ENCODE measurements around the gene RALBP1.

The RALBP1 gene

DNA sequence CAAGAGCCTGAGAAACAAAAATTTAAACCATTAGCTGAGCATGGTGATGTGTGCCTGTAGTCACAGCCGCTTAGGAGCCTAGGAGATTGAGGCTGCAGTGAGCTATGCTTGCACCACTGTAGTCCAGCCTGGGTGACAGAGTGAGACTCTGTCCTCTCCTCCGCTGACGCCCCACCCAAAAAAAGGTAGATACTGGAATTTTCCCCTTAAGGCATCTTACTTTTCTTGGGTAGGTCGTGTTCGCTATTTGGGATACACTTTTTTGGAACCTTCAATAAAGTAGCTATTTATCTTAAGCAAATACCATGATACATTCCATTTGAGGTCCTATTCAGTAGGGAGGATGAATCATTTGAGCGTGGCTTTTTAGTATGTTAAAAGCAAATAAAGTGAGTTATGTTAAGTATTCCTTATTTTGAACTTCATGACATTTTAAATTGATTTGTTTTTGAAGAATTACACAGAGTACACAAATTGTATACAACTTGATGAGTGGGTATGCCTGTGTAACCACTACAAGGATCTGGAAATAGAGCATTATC lies 38.7 kb downstream of the RALBP1 start:
- no peak for DNase-seq

DNA sequence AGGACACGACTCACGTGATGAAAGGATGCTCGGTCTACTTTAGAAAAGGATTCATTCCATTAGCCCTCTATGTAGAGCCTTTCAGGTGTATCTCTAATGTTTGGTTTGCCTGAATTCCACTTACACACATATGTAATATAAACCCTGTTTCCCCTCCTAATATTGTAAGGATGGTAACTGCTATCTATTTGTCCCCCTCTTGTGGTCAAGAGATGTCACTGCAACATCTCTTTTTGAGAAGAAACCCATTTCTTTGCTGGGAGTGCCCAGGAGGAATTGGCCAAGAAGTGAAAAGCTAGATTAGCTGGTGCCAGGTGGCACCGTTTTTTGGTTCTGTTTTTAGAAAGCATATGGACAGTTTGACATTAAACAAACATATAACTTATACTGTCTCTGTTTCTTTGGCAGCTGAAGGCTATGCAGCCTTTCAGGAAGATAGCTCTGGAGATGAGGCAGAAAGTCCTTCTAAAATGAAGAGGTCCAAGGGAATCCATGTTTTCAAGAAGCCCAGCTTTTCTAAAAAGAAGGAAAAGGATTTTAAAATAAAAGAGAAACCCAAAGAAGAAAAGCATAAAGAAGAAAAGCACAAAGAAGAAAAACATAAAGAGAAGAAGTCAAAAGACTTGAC lies 41.2 kb downstream of the RALBP1 start:
- peak in 1 of 2 donors; percentile 31 for DNase-seq

DNA sequence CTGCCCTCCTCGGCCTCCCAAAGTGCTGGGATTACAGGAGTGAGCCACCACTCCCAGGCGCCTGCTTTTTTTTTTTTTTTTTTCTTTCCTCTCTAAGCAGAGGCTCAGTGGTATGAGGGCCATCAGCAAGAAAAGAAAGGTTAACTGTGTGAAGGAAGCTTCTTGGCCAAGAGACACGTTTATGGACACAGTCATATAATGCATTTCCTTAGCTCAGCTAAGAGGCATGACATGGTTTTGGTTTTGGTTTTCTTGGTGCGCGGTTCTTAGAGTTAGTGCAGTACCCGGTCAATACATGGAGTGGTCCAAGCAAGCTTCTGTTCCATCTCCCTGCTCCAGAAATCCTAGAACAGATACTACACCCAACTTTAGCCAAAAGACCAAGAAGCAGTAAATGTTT lies 42.6 kb downstream of the RALBP1 start:
- no peak for DNase-seq

DNA sequence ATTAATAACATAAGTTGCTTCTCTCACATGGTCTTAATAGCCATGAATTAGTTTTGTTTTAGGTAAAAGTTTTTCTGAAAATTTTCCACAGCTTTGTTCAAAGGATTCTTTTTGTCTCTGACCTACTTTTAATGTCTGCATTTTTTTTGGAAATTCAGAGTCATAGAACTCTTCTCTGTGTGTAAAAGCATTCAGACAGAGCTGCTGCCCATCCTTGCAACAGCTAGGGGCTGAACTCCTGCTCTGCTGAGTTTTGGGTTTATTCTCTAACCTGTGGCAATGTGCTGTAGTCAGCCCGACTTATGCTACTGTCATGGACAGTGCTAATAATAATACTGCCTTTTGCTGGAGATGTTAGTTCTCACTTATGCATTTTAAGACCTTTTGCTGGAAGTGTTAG lies 44.1 kb downstream of the RALBP1 start:
- DNase-seq: no peak

DNA sequence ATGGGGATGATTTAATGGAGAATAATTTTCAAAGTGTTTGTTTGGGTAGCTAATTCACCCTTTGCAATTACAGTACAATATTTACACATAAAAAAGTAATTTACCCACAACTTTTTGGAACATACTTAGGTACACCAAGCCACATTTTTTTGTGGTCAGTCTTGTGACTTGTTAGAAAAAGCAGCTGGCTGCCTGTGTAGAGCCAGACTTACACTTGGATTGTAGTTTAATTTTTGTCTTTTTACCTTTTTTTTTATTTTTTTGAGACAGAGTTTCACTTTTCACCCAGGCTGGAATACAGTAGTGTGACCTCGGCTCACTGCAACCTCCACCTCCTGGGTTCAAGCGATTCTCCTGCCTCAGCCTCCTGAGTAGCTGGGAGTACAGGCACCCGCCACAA lies 45.4 kb downstream of the RALBP1 start:
- DNase-seq: no peak

DNA sequence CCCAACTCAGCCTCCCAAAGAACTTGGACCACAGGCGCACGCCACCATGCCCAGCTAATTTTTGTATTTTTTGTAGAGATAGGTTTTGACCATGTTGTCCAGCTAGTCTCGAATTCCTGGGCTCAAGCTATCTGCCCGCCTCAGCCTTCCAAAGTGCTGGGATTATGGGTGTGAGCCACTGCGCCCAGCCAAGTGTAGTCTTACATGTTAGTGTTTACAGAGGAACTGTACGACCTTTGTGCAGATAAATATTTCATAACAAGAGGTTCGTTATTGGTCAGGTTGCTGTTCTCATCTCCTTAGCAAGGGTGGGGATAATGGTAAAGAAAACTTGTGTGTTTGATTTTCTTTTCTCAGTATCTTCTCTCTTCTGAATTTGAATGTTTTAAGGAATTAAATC lies 46.5 kb downstream of the RALBP1 start:
- DNase-seq: no peak

DNA sequence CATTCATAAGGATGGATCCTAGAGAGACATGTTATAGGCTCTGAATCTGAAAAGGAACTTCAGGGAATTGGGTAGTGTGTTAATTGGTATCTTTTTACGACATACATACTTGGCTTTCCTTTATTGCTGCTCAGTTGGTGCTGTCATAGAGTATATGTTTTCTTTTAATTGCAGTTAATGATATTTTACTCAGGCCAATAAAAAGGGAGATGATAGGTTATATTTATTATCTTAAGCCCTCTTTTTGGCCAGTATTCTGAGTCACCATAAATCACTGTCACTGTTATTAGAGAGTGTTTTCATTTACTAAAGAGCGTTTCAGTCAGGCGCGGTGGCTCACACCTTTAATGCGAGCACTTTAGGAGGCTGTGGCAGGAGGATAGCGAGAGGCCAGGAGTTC lies 47.6 kb downstream of the RALBP1 start:
- no peak for DNase-seq

DNA sequence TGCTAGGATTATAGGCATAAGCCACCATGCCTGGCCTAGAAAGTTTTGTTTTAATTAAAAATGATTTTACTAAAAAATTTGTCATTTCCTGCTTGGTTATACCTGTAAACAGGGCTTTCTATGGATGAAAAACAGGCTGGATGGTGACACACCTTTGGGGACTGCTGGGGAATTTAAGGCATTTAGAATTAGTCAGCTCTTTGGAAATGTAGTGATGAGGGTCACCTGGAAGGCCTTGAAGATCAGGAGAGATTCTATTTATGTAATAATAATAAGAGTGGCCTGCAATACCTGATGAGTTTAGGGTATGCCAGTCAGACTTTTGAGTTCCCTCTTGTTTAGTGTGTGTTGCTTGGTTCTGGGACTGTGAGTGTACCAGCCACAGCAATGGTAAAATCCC lies 51.1 kb downstream of the RALBP1 start:
- no peak for DNase-seq

DNA sequence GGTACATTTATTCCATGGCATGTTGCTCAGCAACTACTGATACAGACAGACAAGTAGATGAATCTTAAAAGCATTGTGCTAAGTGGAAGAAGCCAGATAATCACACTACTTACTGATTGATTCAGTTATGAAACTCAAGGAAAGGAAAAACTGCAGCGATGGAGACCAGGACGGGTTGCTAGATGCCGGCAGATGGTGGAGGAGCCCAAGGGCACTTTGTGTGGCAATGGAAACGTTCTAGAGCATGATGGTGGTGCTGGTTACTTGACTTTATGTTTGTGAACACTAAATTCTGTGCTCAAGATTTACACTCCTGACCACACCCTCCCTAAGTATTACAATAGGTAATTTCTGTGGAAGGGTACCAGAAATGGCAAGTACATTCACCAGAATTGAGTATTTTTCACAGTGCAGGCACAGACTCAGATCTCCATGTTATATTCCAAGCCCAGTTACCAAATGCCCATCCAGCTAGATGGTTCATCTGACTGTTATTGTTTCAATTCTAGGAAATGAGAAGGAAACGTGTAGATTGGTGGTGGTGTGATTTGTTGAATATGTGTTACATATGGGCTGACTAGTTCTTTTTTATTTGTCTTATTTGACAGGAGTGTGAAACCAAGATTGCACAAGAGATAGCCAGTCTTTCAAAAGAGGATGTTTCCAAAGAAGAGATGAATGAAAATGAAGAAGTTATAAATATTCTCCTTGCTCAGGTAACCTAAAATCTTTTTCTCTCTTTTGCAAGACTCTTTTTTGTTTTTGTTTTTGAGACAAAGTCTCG lies 55.1 kb downstream of the RALBP1 start:
- DNase-seq: no peak

DNA sequence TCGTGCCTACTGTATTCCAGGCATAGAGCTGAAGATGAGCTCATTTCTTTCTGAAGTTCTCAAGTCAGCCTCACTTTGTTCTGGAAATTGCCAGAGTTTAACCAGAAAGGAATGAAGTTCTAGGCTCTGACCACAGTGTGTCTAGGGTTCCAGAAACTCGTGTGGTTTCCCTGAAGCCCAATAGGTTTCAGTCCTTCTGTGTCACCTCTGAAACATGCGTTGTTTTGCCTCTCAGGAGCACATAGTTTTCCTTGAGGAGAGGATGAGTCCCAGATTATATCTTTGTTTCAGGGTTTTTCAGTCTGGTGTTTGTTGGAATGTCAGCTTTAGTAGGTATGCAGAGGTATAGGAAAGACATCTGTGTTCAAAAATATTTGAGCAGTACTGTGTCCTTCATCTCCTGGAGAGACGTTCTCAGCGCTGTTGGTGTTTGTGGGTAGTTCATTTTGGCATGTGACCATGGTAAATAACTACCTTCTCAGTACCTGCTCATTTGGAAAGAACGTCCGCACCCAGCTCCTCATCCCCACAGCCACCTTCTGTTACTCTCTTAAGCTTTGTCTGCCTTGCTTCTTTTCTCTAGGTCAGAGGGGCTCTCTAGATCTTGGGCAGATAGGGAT lies 56.6 kb downstream of the RALBP1 start:
- DNase-seq: no peak

DNA sequence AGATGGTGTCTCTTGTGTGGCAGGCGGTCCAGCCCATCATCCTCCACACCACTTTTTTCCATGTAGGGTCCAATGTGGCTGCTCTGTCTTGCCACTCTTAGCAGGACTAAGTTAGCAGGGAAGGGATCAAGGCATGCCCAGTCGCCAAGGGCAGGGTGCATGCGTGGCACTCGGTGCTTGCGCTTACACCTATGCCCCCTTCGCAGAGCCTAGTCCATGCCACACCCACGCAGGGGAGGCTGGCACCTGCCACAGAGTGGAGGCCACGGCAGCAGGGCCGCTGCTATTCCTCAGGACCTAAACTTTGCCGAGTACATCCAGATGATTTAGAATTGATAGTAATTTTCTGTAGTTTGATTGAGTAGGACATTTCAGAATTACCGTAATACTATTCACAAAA lies 59.5 kb downstream of the RALBP1 start:
- no peak for DNase-seq

DNA sequence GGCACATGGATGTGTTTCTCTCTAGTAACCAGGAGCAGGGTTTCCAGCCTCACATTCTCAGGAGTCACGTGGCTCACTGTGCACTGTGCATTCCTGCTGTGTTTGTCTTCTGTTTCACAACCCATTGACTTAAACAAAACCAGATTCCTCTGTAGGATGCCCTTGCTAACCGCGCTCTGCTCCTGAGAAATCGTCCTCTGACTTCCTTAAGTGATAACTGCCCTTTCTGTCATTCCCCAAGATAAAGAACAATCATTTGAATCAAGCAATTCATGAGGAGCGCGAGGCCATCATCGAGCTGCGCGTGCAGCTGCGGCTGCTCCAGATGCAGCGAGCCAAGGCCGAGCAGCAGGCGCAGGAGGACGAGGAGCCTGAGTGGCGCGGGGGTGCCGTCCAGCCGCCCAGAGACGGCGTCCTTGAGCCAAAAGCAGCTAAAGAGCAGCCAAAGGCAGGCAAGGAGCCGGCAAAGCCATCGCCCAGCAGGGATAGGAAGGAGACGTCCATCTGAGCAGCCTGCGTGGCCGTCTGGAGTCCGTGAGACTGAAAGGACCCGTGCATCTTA lies 60.2 kb downstream of the RALBP1 start:
- DNase-seq: peak; percentile 66 to 70

DNA sequence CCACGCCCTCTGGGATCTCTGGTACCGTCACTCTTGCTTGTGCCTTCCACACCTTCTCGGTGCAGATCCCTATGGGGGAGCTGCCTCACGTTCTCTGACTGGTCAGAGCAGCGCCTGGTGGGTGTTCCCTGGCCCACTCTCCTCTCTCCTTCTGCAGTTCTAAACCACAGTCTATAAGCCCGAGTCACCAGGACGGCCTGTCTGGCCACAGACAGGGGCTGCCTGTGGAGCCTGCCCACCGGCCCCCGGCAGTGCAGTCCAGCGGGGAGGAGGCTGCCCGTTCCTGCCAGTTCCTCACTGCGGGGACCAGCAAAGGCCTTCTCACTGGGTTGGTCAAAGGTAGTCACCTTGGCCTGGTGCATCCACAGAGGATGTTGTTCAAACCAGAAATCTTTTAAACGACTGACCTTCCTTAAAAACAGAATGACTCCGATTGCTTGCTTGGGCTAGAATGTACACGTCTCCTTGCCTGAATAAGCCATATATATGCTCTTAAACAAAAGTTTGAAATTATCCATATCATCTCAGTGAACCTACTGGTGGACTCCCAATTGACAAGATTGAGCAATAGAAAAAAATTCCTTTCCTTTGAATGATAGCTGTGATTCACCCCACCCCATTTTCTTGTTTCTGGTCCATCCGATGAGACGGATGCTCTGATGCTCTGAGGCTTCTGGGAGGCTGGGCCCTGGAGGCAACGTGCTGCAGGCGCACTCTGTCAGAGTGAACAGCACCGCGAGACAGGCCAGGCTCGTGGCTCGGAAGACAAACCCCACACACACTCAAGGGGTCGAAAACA lies 61.2 kb downstream of the RALBP1 start:
- no peak for DNase-seq

DNA sequence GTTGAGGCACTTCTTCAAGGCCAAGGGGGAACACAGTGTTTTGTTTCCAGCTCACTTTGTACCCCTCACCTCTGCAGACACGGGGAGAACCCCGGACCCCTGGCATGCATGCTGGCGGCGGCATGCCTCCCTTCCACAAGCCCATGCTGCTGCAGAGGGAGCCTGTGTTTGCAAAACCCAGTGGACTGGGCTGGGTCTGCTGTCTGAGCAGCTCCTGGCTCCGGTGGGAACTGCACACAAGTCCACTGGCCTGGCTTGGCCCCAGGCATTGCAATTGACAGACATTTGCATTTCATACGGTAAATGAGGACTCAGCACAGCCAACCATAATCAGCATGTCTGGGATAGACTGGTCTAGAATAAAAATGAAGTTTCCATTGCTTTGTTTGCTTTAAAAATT lies 62.4 kb downstream of the RALBP1 start:
- DNase-seq: no peak

DNA sequence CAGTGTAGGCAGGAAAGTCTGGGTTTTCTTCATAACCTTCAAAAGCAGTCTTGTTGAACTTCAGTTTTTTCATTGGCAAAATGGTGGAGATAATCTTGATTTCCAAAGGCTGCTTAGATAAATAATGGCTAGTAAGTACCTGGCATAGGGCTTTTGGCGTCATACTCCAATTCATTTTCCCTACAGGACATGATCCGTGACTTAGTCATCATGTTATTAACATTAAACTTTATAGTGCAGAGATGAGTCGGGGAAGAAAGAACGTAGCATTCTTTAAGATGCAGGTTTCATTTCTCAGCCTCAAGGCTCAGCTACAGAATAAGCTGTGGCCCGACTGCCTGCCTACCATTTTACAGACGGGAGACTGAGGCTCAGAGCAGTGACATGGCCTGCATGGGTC lies 64.0 kb downstream of the RALBP1 start:
- no peak for DNase-seq

DNA sequence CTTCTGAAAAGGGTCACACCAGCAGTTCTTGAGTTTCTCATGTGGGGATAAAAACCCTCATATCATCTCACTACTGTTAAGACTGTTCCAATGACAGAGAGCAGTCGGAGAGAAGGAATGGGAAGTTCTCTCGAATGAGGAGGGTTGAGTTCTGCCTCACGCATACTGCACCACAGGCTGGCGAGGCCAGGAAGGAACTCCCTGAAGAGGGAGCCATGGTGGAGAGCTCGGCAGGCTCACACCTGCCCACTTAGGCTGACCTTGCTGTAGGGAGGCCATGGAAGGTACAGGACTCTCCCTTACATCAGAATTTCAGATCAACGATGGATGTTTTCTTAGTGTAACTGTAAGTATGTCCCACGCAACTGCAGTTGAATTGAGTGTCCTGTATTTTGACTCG lies 64.6 kb downstream of the RALBP1 start:
- DNase-seq: no peak

DNA sequence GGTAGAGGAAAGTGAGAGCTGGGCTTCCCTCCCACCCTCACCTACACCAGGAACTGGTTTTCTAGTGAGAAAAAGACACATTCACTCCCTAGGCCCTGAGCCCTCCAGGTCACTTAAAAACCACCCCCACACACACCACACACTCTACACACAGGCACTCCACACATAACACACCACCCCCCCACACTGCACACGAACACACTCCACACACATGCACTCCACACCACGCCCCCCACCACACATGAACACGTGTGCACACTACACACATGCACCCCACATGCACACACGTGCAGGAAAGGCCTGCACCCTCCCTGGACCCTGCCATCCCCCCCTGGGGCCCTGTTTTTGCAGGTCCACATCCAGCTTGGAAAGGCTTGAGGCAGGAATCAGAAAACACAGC lies 67.6 kb downstream of the RALBP1 start:
- DNase-seq: no peak

DNA sequence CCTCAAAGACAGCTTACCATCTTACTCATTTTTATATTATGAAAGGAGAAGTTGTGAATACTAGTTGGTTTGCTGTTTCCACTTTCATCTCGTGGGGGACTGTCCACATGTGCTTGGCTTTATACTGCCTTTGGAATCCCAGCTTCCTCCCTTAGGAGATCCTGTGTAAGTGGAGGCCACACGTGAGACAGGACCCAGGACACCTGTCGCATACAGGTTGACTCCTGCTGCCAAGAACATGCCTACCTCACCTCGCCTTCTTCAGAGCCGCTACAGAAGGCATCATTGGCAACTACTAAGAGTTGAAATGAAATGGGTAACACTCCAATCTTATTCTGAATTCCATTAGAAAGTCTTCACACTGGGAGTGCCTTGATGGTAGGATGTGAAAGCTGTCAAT lies 69.7 kb downstream of the RALBP1 start:
- DNase-seq: no peak

DNA sequence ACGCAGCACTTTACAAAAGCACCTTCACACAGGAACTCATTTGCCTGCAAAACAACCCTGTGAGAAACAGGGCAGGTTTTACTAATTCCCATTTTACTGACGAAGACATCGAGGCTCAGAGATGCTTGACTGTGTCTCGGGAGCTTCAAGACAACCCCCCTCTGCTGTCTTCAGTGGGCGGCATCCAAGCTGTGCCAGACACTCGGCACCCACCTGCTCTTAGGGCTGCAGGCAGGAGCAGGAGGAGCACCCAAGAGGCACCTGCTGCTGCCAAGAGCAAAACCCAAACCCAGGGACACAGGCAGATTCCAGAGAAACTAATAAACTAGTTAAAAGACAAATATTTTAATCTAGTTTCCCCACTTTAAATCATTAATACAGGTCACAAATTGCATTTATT lies 71.2 kb downstream of the RALBP1 start:
- no peak for DNase-seq

DNA sequence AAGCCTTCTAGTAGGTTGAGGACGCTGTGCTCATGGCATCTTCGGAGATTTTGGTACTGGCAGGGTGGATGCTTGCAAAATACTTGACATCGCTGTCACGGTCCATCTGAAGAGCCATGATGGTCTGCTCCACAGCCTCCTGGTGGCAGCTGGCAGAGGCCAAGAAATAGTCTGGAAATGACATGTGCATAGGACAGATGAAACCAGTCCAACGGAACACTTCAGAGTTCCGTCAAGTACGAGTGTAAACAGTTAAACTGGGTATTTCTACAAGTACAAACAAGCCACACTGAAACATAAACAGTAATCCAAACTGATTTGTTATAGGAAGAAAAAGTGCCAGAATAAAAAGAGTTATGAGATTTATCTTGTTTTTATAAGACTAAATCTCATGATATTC lies 72.5 kb downstream of the RALBP1 start:
- DNase-seq: no peak

DNA sequence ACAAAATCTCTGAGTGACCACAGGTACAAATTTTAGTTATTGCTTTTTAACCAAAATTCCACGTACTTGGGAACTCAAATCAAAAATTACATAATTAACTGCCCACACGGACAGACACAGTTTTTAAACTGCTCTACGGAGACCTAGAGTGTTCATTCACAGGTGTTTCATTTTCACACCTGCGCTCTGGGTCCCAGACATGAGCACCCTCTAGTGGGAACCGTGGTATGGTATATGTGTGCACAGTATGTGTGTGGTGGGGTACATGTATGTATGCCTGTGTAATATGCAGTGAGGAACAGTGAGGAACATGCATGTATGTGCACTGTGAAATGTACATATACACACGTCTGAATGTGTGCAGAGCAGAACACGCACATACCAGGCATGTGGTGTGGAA lies 74.1 kb downstream of the RALBP1 start:
- no peak for DNase-seq

DNA sequence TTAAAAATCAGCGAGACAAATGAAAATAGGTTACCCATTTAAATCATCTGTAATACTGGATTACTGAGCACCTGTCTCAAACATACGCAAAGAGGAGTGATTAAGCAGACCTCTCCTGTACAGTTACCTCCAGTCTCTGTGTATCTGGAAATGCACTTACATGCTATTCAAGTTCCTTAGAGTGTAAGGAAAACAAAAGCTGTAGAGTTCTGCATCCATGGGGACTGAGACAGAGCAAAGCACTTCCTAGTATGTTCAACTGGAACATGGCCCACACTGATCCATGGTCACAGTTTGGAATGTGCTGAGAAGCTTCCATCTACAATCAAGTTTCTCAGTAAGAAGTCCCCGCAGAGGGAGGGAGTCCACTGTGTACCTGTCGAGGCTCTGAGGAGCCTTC lies 75.1 kb downstream of the RALBP1 start:
- DNase-seq: no peak

DNA sequence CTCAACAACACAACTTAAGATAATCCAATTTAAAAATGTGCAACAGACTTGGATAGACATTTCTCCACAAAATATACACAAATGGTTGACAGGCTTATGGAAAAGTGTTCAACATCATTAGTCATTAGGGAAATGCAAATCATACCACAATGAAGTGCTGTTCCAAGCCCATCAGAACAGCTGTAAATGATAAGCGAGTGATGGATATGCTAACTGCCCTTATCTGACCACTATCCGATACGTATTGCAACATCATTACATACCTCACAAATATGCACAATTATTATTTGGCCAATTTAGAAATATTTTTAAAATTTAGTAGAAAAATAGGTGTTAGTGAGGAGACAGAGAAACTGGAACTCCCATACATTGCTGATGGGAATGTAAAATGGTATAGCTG lies 76.9 kb downstream of the RALBP1 start:
- no peak for DNase-seq
